Activated B cell treated with CpG ODN at 0.5 μM for 24 hours (primary cell): ENCODE data around the gene LVRN. TPM values are rescaled to one million over a fixed set of nuclear protein-coding genes. Genes with fewer than 3 reads are reported as not detected.
"Not testable (repeated sequence)": the region's sequence is repeated elsewhere in the genome, so short reads cannot be mapped to it uniquely, and the experiment has no call there.

Experiments used
- ATAC-seq: fragments of 200-7000 bp; cut with Tn5 transposase; one replicate; pipeline ENCODE4 v1.10.0; 2021; ENCODE audit warnings: low read depth, mild to moderate bottlenecking, moderate library complexity
- CTCF ChIA-PET: fragments of 350-600 bp; sonication (Branson Sonifier 250); formaldehyde crosslinking; loops from one replicate; lab custom pipeline; 2021; ENCODE audit warnings: antibody characterized with exemption; lab: Charles Lee
- POLR2A ChIA-PET: fragments of 350-600 bp; sonication (Branson Sonifier 250); formaldehyde crosslinking; loops from one replicate; lab custom pipeline; 2021; ENCODE audit warnings: antibody characterized with exemption; lab: Charles Lee
- DNase-seq: peaks from one replicate; pipeline ENCODE4 v3.0.0; 2022
- H3K27ac Mint-ChIP-seq: one replicate; pipeline ENCODE4 v1.8.0; 2020; ENCODE audit warnings: mixed read lengths
- H3K27me3 Mint-ChIP-seq: one replicate; pipeline ENCODE4 v1.8.0; 2021; ENCODE audit warnings: mixed read lengths
- H3K36me3 Mint-ChIP-seq: one replicate; pipeline ENCODE4 v1.8.0; 2021; ENCODE audit warnings: low read depth, mixed read lengths
- H3K4me1 Mint-ChIP-seq: one replicate; pipeline ENCODE4 v1.8.0; 2021; ENCODE audit warnings: mixed read lengths
- H3K4me3 Mint-ChIP-seq: one replicate; pipeline ENCODE4 v1.8.0; 2020; ENCODE audit warnings: mild to moderate bottlenecking, mixed read lengths
- H3K9me3 Mint-ChIP-seq: one replicate; pipeline ENCODE4 v1.8.0; 2020; ENCODE audit warnings: mixed read lengths
- intact Hi-C: fragments of 100-400 bp; cut with micrococcal nuclease; formaldehyde crosslinking; loops from one replicate; pipeline ENCODE4 v1.15.1; 2024
- total RNA-seq: library from RNA; stranded (reverse); gene quantifications from 2 replicates; pipeline ENCODE4 v1.2.3, GENCODE V29; 2022
- TF ChIP-seq, protein P1 (sequence below): fragments of 200-600 bp; IDR thresholded peaks from one replicate; pipeline ENCODE4 v1.8.0; 2022; ENCODE audit warnings: antibody characterized with exemption, mild to moderate bottlenecking

LVRN gene, protein sequence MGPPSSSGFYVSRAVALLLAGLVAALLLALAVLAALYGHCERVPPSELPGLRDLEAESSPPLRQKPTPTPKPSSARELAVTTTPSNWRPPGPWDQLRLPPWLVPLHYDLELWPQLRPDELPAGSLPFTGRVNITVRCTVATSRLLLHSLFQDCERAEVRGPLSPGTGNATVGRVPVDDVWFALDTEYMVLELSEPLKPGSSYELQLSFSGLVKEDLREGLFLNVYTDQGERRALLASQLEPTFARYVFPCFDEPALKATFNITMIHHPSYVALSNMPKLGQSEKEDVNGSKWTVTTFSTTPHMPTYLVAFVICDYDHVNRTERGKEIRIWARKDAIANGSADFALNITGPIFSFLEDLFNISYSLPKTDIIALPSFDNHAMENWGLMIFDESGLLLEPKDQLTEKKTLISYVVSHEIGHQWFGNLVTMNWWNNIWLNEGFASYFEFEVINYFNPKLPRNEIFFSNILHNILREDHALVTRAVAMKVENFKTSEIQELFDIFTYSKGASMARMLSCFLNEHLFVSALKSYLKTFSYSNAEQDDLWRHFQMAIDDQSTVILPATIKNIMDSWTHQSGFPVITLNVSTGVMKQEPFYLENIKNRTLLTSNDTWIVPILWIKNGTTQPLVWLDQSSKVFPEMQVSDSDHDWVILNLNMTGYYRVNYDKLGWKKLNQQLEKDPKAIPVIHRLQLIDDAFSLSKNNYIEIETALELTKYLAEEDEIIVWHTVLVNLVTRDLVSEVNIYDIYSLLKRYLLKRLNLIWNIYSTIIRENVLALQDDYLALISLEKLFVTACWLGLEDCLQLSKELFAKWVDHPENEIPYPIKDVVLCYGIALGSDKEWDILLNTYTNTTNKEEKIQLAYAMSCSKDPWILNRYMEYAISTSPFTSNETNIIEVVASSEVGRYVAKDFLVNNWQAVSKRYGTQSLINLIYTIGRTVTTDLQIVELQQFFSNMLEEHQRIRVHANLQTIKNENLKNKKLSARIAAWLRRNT
- not detected in 2 replicates for total RNA-seq

DNA sequence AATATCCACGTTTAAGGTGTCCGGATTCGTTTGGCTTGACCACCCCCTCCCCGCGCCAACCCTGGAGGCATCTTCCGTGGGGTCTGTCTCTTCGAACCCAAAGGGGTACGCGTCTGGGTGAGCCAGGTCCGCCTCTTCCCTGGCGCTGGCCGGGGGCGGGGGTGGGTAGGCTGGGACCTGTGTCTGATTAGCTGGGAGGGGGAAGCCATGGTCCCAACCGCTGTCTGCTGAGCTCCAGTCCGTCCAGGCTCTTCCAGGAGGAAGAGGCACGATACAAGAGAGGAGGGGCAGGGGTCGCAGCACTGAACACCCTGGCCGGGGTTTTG is at the start of gene LVRN:
Gene LVRN, plus strand, starts transcription at position 237 of the 326 bp plus-strand sequence. CDS start 143 bp downstream, outside the sequence.
- Mint-ChIP-seq H3K4me3 (peak within 1 kb of the TSS; percentile 63), H3K4me1 (peaks cover 18% of the 10 kb centered on the region), H3K27ac (no peak within 1 kb of the TSS), H3K27me3 (peaks cover 48% of the 10 kb centered on the region), H3K9me3 (no peaks in the 10 kb centered on the region), H3K36me3 (no peaks in the 10 kb centered on the region)
- ATAC-seq = no peak
- intact Hi-C loops = loop anchor here (5.0 kb wide), 1 partner anchor 1010 kb away; no protein-coding TSS in a partner anchor
- ChIA-PET POLR2A (no interaction called here), CTCF (interaction anchor here (0.8 kb wide), 1 partner anchor 105 kb away, joined by 3 read pairs; no protein-coding TSS in a partner anchor)
- TF ChIP-seq, protein P1, sequence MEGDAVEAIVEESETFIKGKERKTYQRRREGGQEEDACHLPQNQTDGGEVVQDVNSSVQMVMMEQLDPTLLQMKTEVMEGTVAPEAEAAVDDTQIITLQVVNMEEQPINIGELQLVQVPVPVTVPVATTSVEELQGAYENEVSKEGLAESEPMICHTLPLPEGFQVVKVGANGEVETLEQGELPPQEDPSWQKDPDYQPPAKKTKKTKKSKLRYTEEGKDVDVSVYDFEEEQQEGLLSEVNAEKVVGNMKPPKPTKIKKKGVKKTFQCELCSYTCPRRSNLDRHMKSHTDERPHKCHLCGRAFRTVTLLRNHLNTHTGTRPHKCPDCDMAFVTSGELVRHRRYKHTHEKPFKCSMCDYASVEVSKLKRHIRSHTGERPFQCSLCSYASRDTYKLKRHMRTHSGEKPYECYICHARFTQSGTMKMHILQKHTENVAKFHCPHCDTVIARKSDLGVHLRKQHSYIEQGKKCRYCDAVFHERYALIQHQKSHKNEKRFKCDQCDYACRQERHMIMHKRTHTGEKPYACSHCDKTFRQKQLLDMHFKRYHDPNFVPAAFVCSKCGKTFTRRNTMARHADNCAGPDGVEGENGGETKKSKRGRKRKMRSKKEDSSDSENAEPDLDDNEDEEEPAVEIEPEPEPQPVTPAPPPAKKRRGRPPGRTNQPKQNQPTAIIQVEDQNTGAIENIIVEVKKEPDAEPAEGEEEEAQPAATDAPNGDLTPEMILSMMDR = no peak
- DNase-seq = peak; percentile 15

DNA sequence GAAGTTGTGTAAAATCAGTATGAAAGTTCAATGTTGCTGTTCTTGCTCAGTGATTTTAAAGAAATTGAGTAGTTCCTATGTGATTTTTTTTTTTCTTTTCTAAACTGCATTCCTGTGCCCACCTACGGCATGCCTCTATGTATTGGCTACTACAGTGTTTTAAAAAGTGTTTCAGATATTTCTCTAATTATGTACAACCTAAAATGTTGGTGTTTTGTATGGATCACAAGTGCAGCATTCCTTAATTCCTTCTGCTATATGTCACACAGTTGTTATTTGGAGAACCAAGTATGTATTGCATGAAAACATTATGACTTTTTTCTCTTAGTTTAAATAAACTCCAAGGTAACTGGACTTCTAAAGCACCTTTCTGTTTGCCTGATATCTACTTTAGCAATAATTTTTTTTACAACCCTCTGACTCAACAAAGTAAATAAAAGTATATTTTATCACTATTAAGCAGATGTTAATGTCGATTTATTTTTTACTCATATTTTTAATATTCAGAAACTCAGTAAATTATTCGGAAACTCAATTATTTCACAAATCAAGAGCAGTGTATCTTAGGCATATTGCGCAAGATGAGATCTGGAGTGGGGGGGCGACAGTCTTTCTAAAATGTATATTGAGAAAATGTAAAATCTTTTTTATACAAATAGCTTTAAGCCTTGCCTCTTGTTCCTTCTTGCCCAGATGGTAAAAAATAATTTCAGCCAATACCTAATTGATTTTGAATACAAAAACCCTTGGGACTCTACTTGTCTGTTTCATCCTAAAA is 48.5 kb upstream of the LVRN start:
- POLR2A ChIA-PET = interaction anchor here (0.5 kb wide), 1 partner anchor 140 kb away, joined by 4 read pairs; no protein-coding TSS in a partner anchor
- ATAC-seq, H3K4me1 Mint-ChIP-seq, H3K27me3 Mint-ChIP-seq, intact Hi-C loops, H3K27ac Mint-ChIP-seq, CTCF ChIA-PET, H3K9me3 Mint-ChIP-seq, DNase-seq, H3K4me3 Mint-ChIP-seq: not testable (repeated sequence)
- peaks cover 14% of the 10 kb centered on the region for H3K36me3 Mint-ChIP-seq

DNA sequence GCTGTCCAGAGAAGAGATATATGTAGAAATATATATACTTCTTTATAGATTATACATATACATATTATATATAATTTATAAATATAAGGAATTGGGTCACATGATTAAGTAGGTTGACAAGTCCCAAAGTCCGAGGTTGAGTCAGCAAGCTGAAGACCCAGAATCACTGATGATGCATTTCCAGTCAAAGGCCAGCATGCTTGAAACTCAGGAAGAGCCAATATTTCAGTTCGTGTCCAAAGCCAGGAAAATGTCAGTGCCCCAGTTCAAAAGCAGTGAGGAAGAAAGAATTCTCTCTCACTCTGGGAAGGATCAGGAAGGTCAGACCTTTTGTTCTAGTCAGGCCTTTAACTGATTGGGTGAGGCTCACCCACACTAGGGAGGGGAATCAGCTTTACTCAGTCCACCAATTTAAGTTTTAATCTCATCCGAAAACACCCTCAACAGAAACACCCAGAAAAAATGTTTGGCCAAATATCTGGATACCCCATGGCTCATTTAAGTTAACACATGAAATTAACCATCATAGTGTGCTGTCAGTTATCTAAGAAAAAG is 42.0 kb upstream of the LVRN start:
- ATAC-seq (no peak), DNase-seq (no peak)
- CTCF ChIA-PET = no interaction called here
- Mint-ChIP-seq H3K4me1 (no peaks in the 10 kb centered on the region), H3K9me3 (no peaks in the 10 kb centered on the region), H3K27me3 (no peaks in the 10 kb centered on the region), H3K36me3 (peaks cover 10% of the 10 kb centered on the region), H3K4me3 (no peak overlapping the region), H3K27ac (no peak overlapping the region)
- TF ChIP-seq, protein P1 = no peak
- POLR2A ChIA-PET = no interaction called here
- intact Hi-C loops = no loop called here

DNA sequence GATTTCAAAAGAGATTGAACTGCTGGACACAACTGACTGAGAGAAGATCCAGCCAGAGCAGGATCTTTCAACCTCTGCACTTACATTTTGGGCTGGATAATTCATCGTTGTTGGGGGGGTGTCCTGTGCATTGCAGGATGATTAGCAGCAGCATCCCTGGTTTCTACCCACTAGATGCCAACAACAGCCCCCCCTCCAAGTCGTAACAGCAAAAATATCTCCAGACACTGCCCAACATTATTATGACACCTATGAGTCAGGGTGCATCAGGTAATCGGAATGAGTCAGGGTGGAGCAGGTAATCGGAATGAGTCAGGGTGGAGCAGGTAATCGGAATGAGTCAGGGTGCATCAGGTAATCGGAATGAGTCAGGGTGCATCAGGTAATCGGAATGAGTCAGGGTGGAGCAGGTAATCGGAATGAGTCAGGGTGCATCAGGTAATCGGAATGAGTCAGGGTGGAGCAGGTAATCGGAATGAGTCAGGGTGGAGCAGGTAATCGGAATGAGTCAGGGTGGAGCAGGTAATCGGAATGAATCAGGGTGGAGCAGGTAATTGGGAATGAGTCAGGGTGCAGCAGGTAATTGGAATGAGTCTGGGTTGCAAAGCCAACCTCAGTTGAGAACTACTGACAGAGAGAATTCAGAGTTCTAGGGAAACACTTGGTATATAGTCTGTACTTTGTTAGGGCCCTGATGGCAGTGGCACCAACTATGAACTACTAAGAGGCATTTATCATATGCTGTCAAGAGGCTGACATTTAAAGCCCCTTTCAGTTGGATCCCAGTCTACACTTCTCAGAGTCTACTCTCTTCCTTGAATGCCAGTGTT is 33.5 kb upstream of the LVRN start:
- intact Hi-C loops, H3K36me3 Mint-ChIP-seq, H3K27me3 Mint-ChIP-seq, ATAC-seq, DNase-seq, CTCF ChIA-PET, H3K9me3 Mint-ChIP-seq, H3K4me1 Mint-ChIP-seq, POLR2A ChIA-PET, H3K27ac Mint-ChIP-seq, H3K4me3 Mint-ChIP-seq: not testable (repeated sequence)

DNA sequence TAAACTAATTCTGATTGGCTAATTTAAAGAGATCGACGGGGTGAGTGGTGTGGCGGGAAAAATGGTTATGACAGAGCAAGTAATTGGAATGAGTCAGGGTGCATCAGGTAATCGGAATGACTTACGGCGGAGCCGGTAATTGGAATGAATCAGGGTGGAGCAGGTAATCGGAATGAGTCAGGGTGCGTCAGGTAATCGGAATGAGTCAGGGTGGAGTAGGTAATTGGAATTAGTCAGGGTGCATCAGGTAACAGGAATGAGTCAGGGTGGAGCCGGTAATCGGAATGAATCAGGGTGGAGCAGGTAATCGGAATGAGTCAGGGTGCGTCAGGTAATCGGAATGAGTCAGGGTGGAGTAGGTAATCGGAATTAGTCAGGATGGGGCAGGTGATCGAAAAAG is 32.1 kb upstream of the LVRN start:
- H3K36me3 Mint-ChIP-seq, H3K4me1 Mint-ChIP-seq, H3K4me3 Mint-ChIP-seq, ATAC-seq, POLR2A ChIA-PET, H3K27me3 Mint-ChIP-seq, H3K27ac Mint-ChIP-seq, intact Hi-C loops, H3K9me3 Mint-ChIP-seq, DNase-seq, CTCF ChIA-PET: not testable (repeated sequence)
